SHP77 treated with DMSO at 0.1 percent for 48 hours (cell line): ENCODE results near the gene PIK3R2.

Source experiments
- DNase-seq: peaks from one replicate; lab custom pipeline; 2025; lab: John Stamatoyannopoulos, UW

The PIK3R2 gene

DNA sequence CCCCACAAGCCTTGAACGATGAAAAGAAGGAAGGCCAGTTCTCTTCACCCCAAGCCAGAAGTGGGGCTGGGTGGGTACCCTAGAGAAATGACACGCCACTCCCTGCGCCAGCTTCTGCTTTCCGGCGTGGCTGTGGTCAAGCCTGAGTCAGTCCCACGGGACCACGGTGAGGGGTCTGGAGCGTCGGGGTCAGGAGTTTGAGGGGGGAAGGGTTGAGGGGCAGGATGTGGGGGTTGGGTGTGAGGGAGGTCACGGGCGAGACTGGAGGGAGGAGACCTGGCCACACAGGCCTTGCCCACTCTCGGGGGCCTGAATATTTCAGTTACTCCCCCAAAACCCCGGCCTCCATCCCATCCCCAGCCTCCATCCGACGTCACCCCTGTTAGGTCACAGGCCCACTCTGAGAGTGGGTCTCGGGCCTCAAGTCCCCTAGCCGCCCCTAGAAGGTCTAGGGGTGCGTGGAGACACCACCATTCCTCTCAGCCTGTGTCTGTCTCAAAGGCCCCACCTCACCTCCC, 20.1 kb downstream of the PIK3R2 start:
- DNase-seq = no peak

GRCh38 chr19:18173572-18174288, 20.8 kb downstream of the PIK3R2 start, which contains the start of gene IFI30:
TSS of gene IFI30 (plus strand) at chr19:18173813. CDS start at chr19:18173842, 29 bp downstream.
- peak; percentile 70 for DNase-seq

- no peak for DNase-seq
Measured at GRCh38 chr19:18174983-18175382, 22.0 kb downstream of the PIK3R2 start.

- DNase-seq = no peak
Measured at GRCh38 chr19:18176367-18177310, 23.7 kb downstream of the PIK3R2 start.

- DNase-seq = no peak
Measured at GRCh38 chr19:18179957-18180356, 27.0 kb downstream of the PIK3R2 start.

DNA sequence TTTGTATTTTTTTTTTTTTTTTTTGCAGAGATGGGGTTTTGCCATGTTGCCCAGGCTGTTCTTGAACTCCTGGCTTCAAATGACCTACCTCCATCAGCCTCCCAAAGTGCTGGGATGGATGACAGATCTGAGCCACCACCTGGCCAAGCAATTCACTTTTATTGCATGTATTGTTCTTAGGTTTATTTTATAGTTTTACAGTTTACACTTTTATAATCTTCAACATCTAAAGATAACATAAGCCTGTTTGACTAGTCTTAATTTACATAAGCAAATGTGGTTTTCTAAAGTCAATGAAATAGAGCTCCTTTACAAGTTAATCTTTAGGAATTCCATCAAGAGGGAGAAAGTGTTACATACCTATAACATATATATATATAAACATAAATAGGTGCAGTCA, 30.6 kb downstream of the PIK3R2 start:
- no peak for DNase-seq

GRCh38 chr19:18185538-18185937, 32.6 kb downstream of the PIK3R2 start:
- DNase-seq = no peak

- no peak for DNase-seq
Measured at GRCh38 chr19:18190278-18190677, 37.3 kb downstream of the PIK3R2 start.

GRCh38 chr19:18191640-18192062, 38.7 kb downstream of the PIK3R2 start:
- DNase-seq = no peak

DNA sequence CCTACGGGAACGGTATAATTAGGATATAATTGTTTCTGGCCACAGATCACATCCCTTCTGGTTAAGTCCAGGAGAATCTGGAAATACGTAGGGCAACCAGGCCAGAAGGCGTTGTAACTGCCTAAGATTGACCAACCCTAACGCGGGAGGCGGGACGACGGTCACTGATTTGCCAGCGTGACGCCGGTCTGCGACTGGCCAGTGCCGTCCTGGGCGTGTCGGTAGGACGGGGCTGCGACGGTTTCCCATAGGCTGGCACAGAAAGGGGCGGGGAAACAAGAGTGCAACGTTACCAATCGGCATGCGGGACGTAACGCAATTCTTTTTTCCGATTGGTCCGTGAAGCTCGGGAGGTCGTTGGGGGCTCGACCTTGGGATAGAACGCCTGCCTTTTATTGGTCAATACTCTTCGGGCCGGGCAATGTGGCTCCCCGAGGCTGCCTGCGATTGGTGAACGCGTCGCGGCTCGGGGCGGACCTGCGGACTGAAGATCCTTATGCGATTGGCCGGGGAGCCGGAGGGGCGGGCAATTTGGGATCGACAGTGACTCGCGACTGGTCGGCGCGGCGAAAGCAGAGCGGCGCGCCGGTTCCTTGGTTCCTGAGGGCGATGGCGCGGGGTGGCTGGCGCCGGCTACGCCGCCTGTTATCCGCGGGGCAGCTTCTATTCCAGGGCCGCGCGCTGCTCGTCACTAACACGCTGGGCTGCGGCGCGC, 39.9 kb downstream of the PIK3R2 start, which contains the start of gene MPV17L2:
TSS of gene MPV17L2 (plus strand) at position 546 of the 715 bp plus-strand sequence. CDS start at position 610, 64 bp downstream.
- DNase-seq = peak; percentile 99

DNA sequence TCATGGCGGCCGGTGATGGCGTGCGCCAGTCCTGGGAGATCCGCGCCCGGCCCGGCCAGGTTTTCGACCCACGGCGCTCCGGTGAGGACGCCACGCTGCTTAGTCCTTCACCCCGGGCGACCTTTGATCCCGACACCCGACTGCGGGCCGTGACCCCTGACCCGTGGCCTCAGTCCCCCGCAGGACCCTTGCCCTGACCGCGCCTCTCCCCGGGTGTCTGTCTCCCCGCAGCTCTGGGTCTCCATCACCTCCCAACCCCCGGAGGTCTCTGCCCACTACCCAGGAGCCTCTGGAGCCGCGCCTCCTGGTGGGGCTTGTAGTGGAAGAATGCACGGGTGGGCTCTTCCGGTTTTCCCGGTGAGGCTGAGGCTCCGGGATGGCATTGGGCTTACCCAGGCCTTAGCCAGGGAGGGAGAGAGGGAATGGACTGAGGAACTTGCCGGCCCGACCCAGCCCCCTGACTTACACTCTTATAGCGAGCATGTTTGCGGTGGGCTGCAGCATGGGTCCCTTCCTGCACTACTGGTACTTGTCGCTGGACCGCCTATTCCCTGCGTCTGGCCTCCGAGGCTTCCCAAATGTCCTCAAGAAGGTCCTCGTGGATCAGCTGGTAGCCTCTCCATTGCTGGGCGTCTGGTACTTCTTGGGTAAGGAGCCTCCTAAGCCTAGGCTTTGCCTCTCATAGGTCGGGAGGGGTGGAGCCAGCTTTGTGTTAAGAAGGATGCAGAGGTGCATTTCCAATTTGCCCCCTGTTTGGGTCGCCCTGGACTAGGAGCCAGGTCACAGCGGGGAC, 40.6 kb downstream of the PIK3R2 start:
- DNase-seq = no peak

DNA sequence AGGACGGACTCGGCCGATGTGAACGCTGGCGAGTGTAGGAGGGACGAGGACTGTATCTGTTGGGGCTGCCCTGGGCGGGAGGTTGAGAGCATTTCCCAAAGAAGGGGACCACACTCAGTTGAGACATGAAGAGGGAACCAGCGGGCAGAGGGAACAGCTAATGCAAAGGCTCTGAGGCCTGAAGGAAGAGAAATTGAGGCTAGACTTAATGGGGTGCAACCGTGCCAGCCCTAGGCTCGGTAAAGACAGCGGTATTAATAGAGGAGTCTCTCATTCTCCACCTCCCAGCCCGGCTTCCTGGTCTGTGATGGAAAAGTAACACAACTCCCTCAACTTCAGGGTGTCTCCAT, 41.2 kb downstream of the PIK3R2 start:
- DNase-seq = no peak

GRCh38 chr19:18194554-18195238, 41.7 kb downstream of the PIK3R2 start:
- DNase-seq = no peak

DNA sequence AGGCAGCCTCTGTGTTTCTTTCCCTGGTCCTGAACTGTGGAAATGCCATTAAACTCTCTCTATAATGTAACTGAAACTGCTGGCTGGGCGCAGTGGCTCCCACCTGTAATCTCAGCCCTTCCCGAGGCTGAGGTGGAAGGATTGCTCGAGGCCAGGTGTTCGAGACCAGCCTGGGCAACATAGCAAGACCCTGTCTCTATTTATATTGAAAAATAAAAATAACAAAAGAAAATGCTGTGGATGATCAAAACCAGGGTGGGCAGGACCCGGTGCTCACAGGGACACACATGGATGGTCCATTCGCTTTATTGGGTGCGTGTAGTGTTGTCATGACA, 43.5 kb downstream of the PIK3R2 start:
- DNase-seq = no peak

GRCh38 chr19:18197306-18197705, 44.3 kb downstream of the PIK3R2 start:
- DNase-seq = no peak

GRCh38 chr19:18197941-18198340, 45.0 kb downstream of the PIK3R2 start:
- no peak for DNase-seq

DNA sequence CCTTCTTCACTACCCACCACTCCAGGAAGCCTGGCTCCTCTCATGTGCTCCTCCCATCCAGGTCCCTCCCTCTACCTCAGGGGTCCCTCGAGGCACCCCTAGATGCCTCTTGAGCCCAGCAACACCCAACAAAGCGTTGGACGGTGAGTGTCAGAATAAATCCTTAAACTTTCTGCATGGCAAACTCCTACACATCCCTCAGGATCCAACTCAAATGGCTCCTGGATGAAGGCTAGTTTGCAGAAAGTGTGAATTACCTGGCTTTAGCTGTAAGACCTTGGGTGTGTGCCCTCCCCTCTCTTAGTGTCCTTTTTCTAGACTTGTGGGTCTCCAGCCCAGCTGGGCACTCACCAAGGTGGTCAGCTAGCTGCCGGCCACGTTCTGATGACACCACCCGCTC, 45.4 kb downstream of the PIK3R2 start:
- DNase-seq = no peak

- no peak for DNase-seq
Measured at GRCh38 chr19:18202397-18202777, 49.4 kb downstream of the PIK3R2 start.

- DNase-seq = no peak
Measured at GRCh38 chr19:18202778-18203407, 49.9 kb downstream of the PIK3R2 start.

DNA sequence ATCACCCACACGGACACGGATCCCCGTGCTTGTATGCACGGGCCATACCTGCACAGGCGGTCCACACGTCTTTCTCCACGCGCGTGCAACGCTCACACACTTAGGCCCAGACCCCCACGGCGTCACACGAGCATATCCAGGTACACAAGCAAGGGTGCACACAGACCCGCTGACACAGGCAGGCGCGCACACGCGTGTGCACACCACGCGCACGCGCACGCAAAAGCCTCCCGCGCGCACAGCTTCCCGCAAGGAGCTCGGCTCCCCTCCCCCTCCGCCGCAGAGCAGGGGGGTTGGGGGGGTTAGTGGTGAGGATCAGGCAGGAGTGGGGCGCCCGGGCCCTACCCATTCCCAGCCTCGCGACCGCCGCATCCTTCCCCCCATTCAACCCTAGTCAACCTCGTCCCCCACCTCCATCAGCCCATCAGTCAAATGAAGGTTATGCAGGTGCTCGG, 50.5 kb downstream of the PIK3R2 start:
- DNase-seq = no peak
